ENCODE data around the gene NCEH1.
"Not testable (repeated sequence)": the region's sequence is repeated elsewhere in the genome, so short reads cannot be mapped to it uniquely, and the experiment has no call there.

- not testable (repeated sequence) for TF ChIP-seq CTCF (conservative IDR thresholded peaks at IDR 0.05; ENCODE audit: low read length); EZH2phosphoT487 (IDR thresholded peaks at IDR 0.05; ENCODE audit: borderline replicate concordance)
Measured at GRCh38 chr3:172722536-172723040, 11.7 kb upstream of the NCEH1 start.
